RWPE1 (cell line): ENCODE results near the gene SPIB.

Experiments
- CTCF ChIA-PET: fragments of 350-600 bp; sonication (Branson Sonifier 250); formaldehyde crosslinking; extraction: SDS; loops from one replicate; lab custom pipeline; 2021; lab: Yijun Ruan, JAX
- POLR2A ChIA-PET: fragments of 400-600 bp; formaldehyde crosslinking; extraction: SDS; loops from one replicate; lab custom pipeline; 2020; ENCODE audit warnings: antibody characterized with exemption; ENCODE audit not compliant: low non-redundant PET; lab: Yijun Ruan, JAX
- DNase-seq: peaks from one replicate; pipeline ENCODE4 v3.0.0; 2012; ENCODE audit warnings: low spot score
- H3K27ac ChIP-seq: fragments of 450-650 bp; 2 replicates; pipeline ENCODE4 v1.5.1; 2017
- TF ChIP-seq, protein P1 (sequence below): fragments of 450-650 bp; conservative IDR thresholded peaks from 2 replicates; pipeline ENCODE4 v1.5.1; 2017; ENCODE audit warnings: low read depth, mild to moderate bottlenecking

The SPIB gene

DNA sequence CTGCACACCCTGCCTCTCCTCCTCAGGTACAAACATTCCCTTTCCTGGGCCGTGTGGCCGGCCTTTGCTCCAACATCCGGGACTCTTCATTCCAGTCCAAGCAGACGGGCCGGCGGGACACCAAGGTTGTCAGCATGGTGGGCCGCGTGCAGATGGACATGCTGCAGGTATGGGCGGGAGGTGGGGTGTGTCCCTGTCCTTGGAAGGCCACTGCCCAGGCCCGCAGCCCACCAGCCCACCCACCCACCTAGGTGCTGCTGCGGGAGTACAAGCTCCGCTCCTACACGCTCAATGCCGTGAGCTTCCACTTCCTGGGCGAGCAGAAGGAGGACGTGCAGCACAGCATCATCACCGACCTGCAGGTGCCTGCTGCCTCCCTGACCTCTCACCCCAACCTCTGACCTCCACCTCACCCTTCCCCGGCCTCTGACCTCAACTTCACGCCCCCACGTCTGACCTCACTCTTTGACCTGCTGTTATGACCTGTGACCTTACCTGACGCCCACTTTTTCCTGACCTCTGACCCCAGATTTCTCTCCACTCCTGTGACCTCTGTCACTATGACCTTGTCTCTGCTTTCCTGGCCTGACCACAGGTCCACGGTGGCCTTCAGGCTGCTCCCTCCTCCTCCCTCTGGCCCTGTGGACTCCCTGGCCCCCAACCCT, 12.4 kb upstream of the SPIB start:
- TF ChIP-seq, protein P1, sequence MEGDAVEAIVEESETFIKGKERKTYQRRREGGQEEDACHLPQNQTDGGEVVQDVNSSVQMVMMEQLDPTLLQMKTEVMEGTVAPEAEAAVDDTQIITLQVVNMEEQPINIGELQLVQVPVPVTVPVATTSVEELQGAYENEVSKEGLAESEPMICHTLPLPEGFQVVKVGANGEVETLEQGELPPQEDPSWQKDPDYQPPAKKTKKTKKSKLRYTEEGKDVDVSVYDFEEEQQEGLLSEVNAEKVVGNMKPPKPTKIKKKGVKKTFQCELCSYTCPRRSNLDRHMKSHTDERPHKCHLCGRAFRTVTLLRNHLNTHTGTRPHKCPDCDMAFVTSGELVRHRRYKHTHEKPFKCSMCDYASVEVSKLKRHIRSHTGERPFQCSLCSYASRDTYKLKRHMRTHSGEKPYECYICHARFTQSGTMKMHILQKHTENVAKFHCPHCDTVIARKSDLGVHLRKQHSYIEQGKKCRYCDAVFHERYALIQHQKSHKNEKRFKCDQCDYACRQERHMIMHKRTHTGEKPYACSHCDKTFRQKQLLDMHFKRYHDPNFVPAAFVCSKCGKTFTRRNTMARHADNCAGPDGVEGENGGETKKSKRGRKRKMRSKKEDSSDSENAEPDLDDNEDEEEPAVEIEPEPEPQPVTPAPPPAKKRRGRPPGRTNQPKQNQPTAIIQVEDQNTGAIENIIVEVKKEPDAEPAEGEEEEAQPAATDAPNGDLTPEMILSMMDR = no peak
- CTCF ChIA-PET = interaction anchor here (1.3 kb wide), 1 partner anchor 9 kb away, joined by 3 read pairs; no protein-coding TSS in a partner anchor
- POLR2A ChIA-PET = no interaction called here
- H3K27ac ChIP-seq = no peak overlapping the region
- DNase-seq = no peak

DNA sequence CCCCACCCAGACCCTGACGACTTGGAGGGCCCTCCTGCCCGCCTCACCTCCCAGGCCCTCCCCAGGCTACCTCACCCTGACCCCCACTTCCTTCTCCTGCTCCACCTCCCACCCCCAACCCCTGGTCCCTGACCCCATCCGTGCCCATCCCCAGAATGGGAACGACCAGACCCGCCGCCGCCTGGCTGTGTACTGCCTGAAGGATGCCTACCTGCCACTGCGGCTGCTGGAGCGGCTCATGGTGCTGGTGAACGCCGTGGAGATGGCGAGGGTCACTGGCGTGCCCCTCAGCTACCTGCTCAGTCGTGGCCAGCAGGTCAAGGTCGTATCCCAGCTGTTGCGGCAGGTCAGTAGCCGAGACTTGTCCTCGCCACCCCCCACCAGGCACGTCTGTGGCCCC, 11.9 kb upstream of the SPIB start:
- DNase-seq = no peak
- ChIA-PET POLR2A (no interaction called here), CTCF (no interaction called here)
- TF ChIP-seq, protein P1 = no peak
- H3K27ac ChIP-seq = no peak overlapping the region

DNA sequence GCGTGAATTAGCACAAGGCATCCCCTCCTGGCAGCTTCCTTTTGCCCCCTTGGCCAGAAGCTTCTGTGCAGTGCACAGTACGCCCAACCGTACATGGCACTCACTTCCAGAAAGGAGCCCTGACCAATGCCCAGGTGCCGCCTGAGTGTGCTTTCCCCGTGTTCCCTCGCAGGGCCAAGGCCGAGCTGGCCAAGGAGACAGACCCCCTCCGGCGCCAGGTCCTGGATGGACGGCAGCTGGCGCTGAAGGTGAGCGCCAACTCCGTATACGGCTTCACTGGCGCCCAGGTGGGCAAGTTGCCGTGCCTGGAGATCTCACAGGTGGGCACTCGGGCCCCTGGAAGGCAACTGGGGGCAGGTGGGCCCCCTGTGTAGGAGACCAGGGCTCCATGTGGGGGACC, 9.4 kb upstream of the SPIB start:
- ChIA-PET POLR2A (no interaction called here), CTCF (interaction anchor here (1.2 kb wide), 1 partner anchor 40 kb away, joined by 3 read pairs; no protein-coding TSS in a partner anchor)
- H3K27ac ChIP-seq = no peak overlapping the region
- no peak for DNase-seq
- TF ChIP-seq, protein P1 = no peak

DNA sequence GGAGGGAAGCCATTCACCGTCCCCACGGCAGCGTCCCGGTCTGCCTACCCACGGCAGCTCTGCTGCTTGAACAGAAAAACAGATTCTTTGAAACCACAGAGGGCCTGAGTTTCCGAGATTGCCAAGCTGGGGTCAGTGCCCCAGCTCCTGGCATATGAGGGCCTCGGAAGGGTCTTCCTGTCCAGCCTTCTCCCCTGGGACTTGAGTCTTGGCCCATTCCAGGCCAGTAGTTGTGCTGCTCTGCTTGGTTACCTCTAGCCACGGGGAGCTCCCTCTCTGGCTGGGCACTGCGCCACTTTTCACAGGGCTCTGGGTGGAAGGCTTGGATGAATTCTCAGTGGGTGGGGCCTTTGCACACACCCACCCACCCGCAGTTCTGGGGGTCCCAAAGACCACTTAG, 8.6 kb upstream of the SPIB start:
- ChIA-PET CTCF (interaction anchor here (1.2 kb wide), 1 partner anchor 41 kb away, joined by 3 read pairs; no protein-coding TSS in a partner anchor), POLR2A (no interaction called here)
- TF ChIP-seq, protein P1 = no peak
- no peak for DNase-seq
- no peak overlapping the region for H3K27ac ChIP-seq

DNA sequence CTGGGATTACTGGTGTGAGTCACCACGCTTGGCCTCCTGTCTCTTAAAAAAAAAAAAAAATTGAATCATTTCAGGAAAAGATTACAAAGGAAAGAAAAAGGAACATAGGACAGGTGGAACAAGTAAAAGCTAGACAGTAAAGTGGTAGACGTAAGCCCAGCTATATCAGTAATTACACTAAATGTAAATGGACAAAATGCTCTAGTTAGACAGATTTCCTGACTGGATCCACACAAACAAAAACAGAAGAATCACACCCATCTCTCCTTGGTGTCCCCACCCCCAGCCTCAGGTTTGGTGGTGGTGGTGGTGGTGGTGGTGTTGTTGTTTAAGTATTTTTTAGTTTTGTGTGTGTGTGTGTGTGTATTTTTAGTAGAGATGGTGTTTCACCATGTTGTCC, 6.3 kb upstream of the SPIB start:
- POLR2A ChIA-PET = no interaction called here
- DNase-seq = no peak
- H3K27ac ChIP-seq = no peak overlapping the region
- TF ChIP-seq, protein P1 = no peak
- CTCF ChIA-PET = interaction anchor here (1.3 kb wide), 1 partner anchor 49 kb away, joined by 4 read pairs; no protein-coding TSS in a partner anchor

DNA sequence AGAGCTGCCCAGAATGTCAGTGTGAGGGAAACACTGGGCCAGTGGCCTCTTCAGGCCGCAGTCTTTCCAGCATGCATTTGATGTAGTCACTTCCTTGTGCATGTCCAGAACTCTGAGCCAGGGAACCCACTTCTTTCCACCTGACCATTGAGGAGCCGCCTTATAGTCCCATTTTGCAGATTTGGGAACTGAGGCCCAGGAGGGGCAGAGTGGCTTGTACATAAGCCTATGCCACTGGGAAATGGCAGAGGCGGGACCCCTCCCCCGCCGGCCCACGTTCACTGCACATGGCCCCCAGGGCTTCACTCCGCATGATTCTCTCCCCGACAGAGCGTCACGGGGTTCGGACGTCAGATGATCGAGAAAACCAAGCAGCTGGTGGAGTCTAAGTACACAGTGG, 5.6 kb upstream of the SPIB start:
- ChIA-PET POLR2A (no interaction called here), CTCF (interaction anchor here (0.6 to 1.3 kb wide), 2 partner anchors 48 to 661 kb away, joined by 3 to 4 read pairs; no protein-coding TSS in a partner anchor)
- H3K27ac ChIP-seq = no peak overlapping the region
- no peak for DNase-seq
- TF ChIP-seq, protein P1 = no peak
